ENCODE data around the gene SF1. TPM values are rescaled to one million over a fixed set of nuclear protein-coding genes. Genes with fewer than 3 reads are reported as not detected.

SF1 gene
- total RNA-seq, 1 donor from 2014 or later, result 500 TPM

- Mint-ChIP-seq H3K36me3 (ENCODE audit: insufficient read depth) (peaks cover 43% of the 10 kb centered on the region), H3K4me3 (ENCODE audit: low read depth) (peak overlapping the region; percentile 93), H3K27ac (peak overlapping the region; percentile 97), H3K9me3 (ENCODE audit: low read depth) (no peaks in the 10 kb centered on the region), H3K27me3 (no peaks in the 10 kb centered on the region), H3K4me1 (ENCODE audit: low read depth) (peaks cover 37% of the 10 kb centered on the region)
- TF ChIP-seq CTCF (IDR thresholded peaks at IDR 0.05; ENCODE audit: unreplicated experiment), result no peak
- DNase-seq (ENCODE audit: low spot score, unreplicated experiment), result no peak
Measured at GRCh38 chr11:64776425-64776824, 1.9 kb downstream of the SF1 start.

- DNase-seq (ENCODE audit: low spot score, unreplicated experiment), result no peak
- Mint-ChIP-seq H3K36me3 (ENCODE audit: insufficient read depth) (peaks cover 57% of the 10 kb centered on the region), H3K9me3 (ENCODE audit: low read depth) (no peaks in the 10 kb centered on the region), H3K4me3 (ENCODE audit: low read depth) (no peak overlapping the region), H3K4me1 (ENCODE audit: low read depth) (peaks cover 36% of the 10 kb centered on the region), H3K27me3 (no peaks in the 10 kb centered on the region), H3K27ac (no peak overlapping the region)
- TF ChIP-seq CTCF (IDR thresholded peaks at IDR 0.05; ENCODE audit: unreplicated experiment), result no peak
Measured at GRCh38 chr11:64774144-64774543, 4.2 kb downstream of the SF1 start.

- H3K4me3 Mint-ChIP-seq (ENCODE audit: low read depth), result no peak overlapping the region
- no peak for DNase-seq (ENCODE audit: low spot score, unreplicated experiment)
Measured at GRCh38 chr11:64772303-64773018, 5.9 kb downstream of the SF1 start.

GRCh38 chr11:64771861-64772260, 6.5 kb downstream of the SF1 start:
- DNase-seq (ENCODE audit: low spot score, unreplicated experiment), result no peak
- no peak for TF ChIP-seq CTCF (IDR thresholded peaks at IDR 0.05; ENCODE audit: unreplicated experiment)
- H3K27me3 Mint-ChIP-seq, result no peaks in the 10 kb centered on the region
- no peaks in the 10 kb centered on the region for H3K9me3 Mint-ChIP-seq (ENCODE audit: low read depth)
- H3K36me3 Mint-ChIP-seq (ENCODE audit: insufficient read depth), result peaks cover 70% of the 10 kb centered on the region
- peaks cover 29% of the 10 kb centered on the region for H3K4me1 Mint-ChIP-seq (ENCODE audit: low read depth)
- no peak overlapping the region for H3K4me3 Mint-ChIP-seq (ENCODE audit: low read depth)
- H3K27ac Mint-ChIP-seq, result peak overlapping the region; percentile 1

More at GRCh38 chr11:64772303-64773018, 5.9 kb downstream of the SF1 start:
- no peaks in the 10 kb centered on the region for H3K9me3 Mint-ChIP-seq (ENCODE audit: low read depth)
- peaks cover 71% of the 10 kb centered on the region for H3K36me3 Mint-ChIP-seq (ENCODE audit: insufficient read depth)
- no peak for TF ChIP-seq CTCF (IDR thresholded peaks at IDR 0.05; ENCODE audit: unreplicated experiment)
- H3K4me1 Mint-ChIP-seq (ENCODE audit: low read depth), result peaks cover 35% of the 10 kb centered on the region
- H3K27me3 Mint-ChIP-seq, result no peaks in the 10 kb centered on the region
- H3K27ac Mint-ChIP-seq, result peak overlapping the region; percentile 1

GRCh38 chr11:64770120-64770519, 8.2 kb downstream of the SF1 start:
- Mint-ChIP-seq H3K4me3 (ENCODE audit: low read depth) (no peak overlapping the region), H3K36me3 (ENCODE audit: insufficient read depth) (peaks cover 60% of the 10 kb centered on the region), H3K9me3 (ENCODE audit: low read depth) (no peaks in the 10 kb centered on the region), H3K27me3 (no peaks in the 10 kb centered on the region), H3K27ac (no peak overlapping the region), H3K4me1 (ENCODE audit: low read depth) (peaks cover 18% of the 10 kb centered on the region)
- no peak for TF ChIP-seq CTCF (IDR thresholded peaks at IDR 0.05; ENCODE audit: unreplicated experiment)
- DNase-seq (ENCODE audit: low spot score, unreplicated experiment), result no peak

All from progenitor cell of endocrine pancreas (in vitro differentiated cells).